ENCODE results near the gene MAST4. TPM values are rescaled to one million over a fixed set of nuclear protein-coding genes. Genes with fewer than 3 reads are reported as not detected.

MAST4 gene
- total RNA-seq, 4 donors from 2014 or later: 19.5 to 44.1 (median 24.1) TPM

DNA sequence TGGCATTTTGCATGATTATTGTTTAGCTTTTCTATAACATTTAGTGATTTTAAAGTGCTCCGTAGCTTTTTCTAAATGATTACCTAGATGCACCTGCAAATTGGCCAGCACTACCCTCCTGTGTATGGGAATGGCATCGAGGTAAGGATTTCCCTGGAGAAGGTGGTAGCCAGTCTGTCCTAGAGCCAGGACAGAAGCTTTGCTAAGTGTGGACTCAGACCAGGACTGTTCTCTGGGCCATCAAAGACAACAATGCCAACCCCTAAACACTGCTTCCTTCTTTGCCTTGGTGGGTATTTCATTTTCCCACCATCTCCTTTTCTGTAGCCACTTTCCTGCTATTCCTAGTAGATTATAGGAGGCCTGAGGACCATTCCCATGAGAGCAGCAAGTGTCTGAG is 547.4 kb downstream of the MAST4 start:
- no peak for DNase-seq (ENCODE audit: low spot score in 2 of 2)
- Histone ChIP-seq H3K27me3 (no peaks in the 10 kb centered on the region), H3K4me3 (no peak overlapping the region), H3K36me3 (peaks cover 0 to 31% (median 5%) of the 10 kb centered on the region in 3 donors), H3K4me1 (no peaks in the 10 kb centered on the region), H3K27ac (no peak overlapping the region), H3K9me3 (no peaks in the 10 kb centered on the region)
- no peak for TF ChIP-seq POLR2A (IDR thresholded peaks at IDR 0.05)
- no peak for TF ChIP-seq EP300 (IDR thresholded peaks at IDR 0.05)
- TF ChIP-seq, protein P1, sequence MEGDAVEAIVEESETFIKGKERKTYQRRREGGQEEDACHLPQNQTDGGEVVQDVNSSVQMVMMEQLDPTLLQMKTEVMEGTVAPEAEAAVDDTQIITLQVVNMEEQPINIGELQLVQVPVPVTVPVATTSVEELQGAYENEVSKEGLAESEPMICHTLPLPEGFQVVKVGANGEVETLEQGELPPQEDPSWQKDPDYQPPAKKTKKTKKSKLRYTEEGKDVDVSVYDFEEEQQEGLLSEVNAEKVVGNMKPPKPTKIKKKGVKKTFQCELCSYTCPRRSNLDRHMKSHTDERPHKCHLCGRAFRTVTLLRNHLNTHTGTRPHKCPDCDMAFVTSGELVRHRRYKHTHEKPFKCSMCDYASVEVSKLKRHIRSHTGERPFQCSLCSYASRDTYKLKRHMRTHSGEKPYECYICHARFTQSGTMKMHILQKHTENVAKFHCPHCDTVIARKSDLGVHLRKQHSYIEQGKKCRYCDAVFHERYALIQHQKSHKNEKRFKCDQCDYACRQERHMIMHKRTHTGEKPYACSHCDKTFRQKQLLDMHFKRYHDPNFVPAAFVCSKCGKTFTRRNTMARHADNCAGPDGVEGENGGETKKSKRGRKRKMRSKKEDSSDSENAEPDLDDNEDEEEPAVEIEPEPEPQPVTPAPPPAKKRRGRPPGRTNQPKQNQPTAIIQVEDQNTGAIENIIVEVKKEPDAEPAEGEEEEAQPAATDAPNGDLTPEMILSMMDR (IDR thresholded peaks at IDR 0.05): no peak
- 94% methylated on average over 2 of the region's 2 CpGs for WGBS, 2 donors

DNA sequence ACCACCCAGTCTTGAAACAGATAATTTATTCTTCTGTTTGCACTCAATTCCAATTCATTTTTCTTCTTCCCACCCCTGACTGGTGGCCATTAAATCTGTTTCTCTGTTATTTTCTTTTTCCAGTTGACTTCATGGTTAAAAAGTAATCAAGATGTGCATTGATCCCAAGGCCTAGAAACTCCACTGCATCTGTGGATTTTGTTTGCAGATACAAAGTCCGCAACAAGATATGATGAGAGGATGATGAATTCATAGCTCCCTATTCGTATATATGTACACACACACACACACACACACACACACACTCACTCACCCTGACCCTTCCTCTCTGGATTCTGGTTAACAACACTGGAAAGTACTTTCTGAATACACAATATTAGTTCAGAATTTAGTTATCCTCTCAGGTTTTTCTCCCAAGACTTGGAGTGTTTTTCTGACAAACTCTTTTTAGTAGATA is 548.0 kb downstream of the MAST4 start:
- Histone ChIP-seq H3K4me1 (no peaks in the 10 kb centered on the region), H3K4me3 (no peak overlapping the region), H3K27ac (no peak overlapping the region), H3K9me3 (no peaks in the 10 kb centered on the region), H3K27me3 (no peaks in the 10 kb centered on the region), H3K36me3 (peaks cover 0 to 31% (median 5%) of the 10 kb centered on the region in 3 donors)
- TF ChIP-seq EP300 (IDR thresholded peaks at IDR 0.05) (no peak), POLR2A (IDR thresholded peaks at IDR 0.05) (no peak)
- TF ChIP-seq, protein P1 (IDR thresholded peaks at IDR 0.05): no peak
- DNase-seq (ENCODE audit: low spot score in 2 of 2): no peak
- 91 to 98% methylated on average over 2 of the region's 2 CpGs for WGBS, 2 donors

DNA sequence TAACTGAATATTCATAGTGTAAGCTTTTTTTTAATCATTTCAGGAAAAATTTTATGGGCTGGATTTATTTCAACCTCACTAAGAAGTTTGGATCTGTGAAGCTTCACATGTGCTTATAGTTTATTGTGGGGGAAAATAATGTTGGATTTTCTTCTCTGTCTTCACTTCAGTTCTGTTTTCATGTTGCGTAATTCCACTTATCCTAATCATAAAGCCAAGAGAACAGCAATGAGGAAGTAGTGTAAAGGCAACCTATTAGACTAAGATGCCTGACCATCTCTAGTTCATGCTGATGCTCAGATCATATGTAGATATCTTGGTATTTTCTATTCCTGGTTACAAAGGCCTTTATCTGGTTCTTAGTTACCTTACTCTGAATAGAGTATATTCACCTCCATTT is 550.4 kb downstream of the MAST4 start:
- H3K4me1 ChIP-seq: peaks cover 0 to 5% (median 0%) of the 10 kb centered on the region in 4 donors
- no peak overlapping the region for H3K27ac ChIP-seq
- H3K27me3 ChIP-seq: no peaks in the 10 kb centered on the region
- no peak overlapping the region for H3K4me3 ChIP-seq
- no peaks in the 10 kb centered on the region for H3K9me3 ChIP-seq
- 87 to 94% methylated on average over 1 of the region's 1 CpG for WGBS, 2 donors
- H3K36me3 ChIP-seq: peaks cover 0 to 31% (median 0%) of the 10 kb centered on the region in 3 donors
- no peak for TF ChIP-seq POLR2A (IDR thresholded peaks at IDR 0.05)
- no peak for TF ChIP-seq EP300 (IDR thresholded peaks at IDR 0.05)
- TF ChIP-seq, protein P1 (IDR thresholded peaks at IDR 0.05): no peak
- no peak for DNase-seq (ENCODE audit: low spot score in 2 of 2)

DNA sequence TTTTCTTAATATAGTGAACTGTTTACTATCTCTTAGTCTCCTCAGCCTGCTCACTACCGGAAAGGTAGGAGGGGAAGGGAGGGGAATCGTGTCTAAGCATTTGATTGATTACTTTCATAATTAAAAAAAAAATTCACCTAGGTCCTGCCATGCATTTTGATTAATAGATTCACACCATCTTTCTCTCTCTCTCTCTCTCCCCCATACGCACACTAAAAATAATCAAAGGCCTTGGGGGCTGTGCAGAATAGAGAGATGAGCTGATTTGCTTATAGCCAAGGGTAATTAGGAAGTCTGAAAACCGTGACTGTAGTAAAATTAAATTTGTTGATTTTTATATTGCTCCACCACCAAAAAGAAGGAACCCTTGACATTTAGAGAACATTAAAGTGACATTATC is 550.8 kb downstream of the MAST4 start:
- Histone ChIP-seq H3K36me3 (peaks cover 0 to 31% (median 0%) of the 10 kb centered on the region in 3 donors), H3K27ac (no peak overlapping the region), H3K4me3 (no peak overlapping the region), H3K4me1 (peaks cover 0 to 5% (median 0%) of the 10 kb centered on the region in 4 donors), H3K9me3 (no peaks in the 10 kb centered on the region), H3K27me3 (no peaks in the 10 kb centered on the region)
- no peak for DNase-seq (ENCODE audit: low spot score in 2 of 2)
- TF ChIP-seq, protein P1 (IDR thresholded peaks at IDR 0.05): no peak
- TF ChIP-seq EP300 (IDR thresholded peaks at IDR 0.05): no peak
- WGBS, 2 donors: 89% methylated on average over 4 of the region's 4 CpGs

DNA sequence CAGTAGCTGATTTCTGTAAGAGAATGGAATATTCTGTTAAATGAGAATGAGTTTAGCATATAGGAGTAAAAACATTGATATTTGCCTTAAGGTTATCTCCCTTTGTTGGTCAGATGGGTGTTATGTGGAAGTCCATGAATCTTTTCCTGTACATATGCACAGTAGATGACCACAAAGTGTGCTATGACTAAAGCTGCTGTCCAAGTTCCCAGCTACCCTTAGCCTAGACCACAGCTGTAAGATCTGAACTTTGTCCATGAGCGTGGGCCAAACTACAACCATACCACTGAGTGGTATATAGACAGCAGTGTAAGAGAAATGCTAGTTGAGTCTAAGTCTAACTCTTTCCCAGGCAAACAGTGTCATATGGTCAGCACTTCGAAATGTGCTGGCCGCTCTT is 551.6 kb downstream of the MAST4 start:
- no peak for DNase-seq (ENCODE audit: low spot score in 2 of 2)
- no peaks in the 10 kb centered on the region for H3K27me3 ChIP-seq
- no peak overlapping the region for H3K27ac ChIP-seq
- H3K4me1 ChIP-seq: peaks cover 0 to 5% (median 0%) of the 10 kb centered on the region in 4 donors
- 95 to 99% methylated on average over 3 of the region's 3 CpGs for WGBS, 2 donors
- H3K4me3 ChIP-seq: no peak overlapping the region
- H3K9me3 ChIP-seq: no peaks in the 10 kb centered on the region
- peaks cover 0 to 31% (median 0%) of the 10 kb centered on the region in 3 donors for H3K36me3 ChIP-seq
- TF ChIP-seq POLR2A (IDR thresholded peaks at IDR 0.05): no peak
- no peak for TF ChIP-seq EP300 (IDR thresholded peaks at IDR 0.05)
- TF ChIP-seq, protein P1 (IDR thresholded peaks at IDR 0.05): no peak

All from tibial nerve (tissue), 4 donors.